D721Med (cell line): ENCODE measurements around the gene CAB39.
A peak's percentile ranks its signal among the peaks of the same experiment; 100 is the strongest.

Experiments used
- DNase-seq: peaks from one replicate; pipeline ENCODE4 v3.0.0; 2011; ENCODE audit warnings: low spot score; ENCODE audit not compliant: insufficient read length
- FAIRE-seq: peaks from 2 replicates; lab custom pipeline; 2011; peaks lifted over from hg19 to GRCh38; lab: Jason Lieb, UNC
- TF ChIP-seq, protein P1 (sequence below): IDR thresholded peaks from 2 replicates; pipeline ENCODE4 v1.5.1; 2012; ENCODE audit warnings: mild to moderate bottlenecking, control low read depth; ENCODE audit not compliant: insufficient read depth; ENCODE audit errors: missing control alignments

Gene CAB39

DNA sequence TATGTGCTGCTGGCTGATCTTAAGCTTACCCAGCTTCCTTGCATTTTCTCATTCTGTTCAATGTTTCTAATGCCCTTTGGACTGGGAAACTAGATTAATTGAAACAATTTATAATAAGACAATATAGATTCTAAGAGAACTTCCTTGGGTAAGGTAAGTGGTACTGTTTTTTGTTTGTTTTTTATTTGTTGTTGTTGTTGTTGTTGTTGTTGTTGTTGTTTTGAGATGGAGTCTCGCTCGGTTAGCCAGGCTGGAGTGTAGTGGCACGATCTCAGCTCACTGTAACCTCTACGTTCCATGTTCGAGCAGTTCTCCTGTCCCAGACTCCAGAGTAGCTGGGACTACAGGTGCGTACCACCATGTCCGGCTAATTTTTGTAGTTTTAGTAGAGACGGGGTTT, 49.1 kb downstream of the CAB39 start:
- TF ChIP-seq, protein P1, sequence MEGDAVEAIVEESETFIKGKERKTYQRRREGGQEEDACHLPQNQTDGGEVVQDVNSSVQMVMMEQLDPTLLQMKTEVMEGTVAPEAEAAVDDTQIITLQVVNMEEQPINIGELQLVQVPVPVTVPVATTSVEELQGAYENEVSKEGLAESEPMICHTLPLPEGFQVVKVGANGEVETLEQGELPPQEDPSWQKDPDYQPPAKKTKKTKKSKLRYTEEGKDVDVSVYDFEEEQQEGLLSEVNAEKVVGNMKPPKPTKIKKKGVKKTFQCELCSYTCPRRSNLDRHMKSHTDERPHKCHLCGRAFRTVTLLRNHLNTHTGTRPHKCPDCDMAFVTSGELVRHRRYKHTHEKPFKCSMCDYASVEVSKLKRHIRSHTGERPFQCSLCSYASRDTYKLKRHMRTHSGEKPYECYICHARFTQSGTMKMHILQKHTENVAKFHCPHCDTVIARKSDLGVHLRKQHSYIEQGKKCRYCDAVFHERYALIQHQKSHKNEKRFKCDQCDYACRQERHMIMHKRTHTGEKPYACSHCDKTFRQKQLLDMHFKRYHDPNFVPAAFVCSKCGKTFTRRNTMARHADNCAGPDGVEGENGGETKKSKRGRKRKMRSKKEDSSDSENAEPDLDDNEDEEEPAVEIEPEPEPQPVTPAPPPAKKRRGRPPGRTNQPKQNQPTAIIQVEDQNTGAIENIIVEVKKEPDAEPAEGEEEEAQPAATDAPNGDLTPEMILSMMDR: no peak
- no peak for FAIRE-seq

DNA sequence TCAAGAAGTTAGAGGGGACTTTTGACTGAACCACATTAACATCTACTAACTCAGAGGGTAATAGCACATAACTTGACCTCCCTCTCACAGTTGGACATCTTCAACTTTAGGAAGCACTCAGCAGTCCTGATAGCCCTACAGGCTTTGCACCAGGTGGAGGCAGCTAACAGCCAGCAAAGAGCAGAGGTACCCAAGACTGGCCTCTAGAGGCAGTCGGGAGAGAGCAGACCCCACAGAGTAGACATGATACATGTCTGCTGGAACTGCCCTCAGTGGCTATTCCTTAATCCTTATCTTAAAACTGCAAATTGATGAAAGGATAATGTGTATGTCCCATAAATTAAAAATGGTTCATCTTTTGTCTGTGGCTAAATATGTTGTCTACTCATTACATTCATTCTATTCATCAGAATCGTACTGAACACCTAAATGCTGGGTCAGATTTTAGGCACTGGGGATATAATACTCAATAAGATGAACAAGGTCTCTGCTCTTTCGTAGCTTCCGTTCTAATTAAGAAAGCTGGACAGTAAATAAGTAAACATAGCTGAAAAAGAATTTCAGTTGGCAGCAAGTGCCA, 49.8 kb downstream of the CAB39 start:
- TF ChIP-seq, protein P1: peak; percentile 35
- DNase-seq (no peak), FAIRE-seq (no peak)

More for the DNA sequence above, 49.1 kb downstream of the CAB39 start:
- DNase-seq: no peak

GRCh38 chr2:230764346-230764745, 51.7 kb downstream of the CAB39 start:
- FAIRE-seq (no peak), DNase-seq (no peak)
- TF ChIP-seq, protein P1: no peak

GRCh38 chr2:230765611-230766300, 53.1 kb downstream of the CAB39 start:
- FAIRE-seq (no peak), DNase-seq (no peak)
- TF ChIP-seq, protein P1: no peak

DNA sequence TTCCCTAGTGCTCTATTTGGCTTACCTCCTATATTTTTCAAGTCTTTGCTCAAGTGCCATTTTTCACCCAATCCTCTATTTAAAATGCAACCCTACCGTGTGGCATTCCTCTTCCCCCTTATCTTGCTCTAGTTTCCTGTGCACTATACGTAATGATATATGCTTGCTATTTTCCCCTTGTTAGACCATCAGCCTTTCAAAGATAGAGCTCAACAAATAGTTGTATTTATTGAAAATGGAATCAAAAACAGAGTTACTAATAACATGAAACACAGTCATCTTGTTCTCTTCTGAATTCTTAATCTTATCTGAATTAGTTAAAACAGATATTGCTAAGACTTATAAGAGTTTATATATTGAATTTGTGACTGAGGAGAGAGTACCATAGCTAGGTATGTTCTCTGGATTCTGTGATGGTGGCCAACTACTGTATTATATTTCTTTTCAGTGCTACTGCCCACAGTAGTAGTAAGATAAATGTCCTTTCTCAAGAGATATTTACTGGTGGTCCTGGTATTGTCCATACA, 55.3 kb downstream of the CAB39 start:
- DNase-seq: no peak
- TF ChIP-seq, protein P1: no peak
- FAIRE-seq: no peak

GRCh38 chr2:230770804-230771203, 58.2 kb downstream of the CAB39 start:
- FAIRE-seq: no peak
- no peak for DNase-seq
- TF ChIP-seq, protein P1: no peak

- DNase-seq (no peak), FAIRE-seq (no peak)
- TF ChIP-seq, protein P1: no peak
These were observed 59.5 kb downstream of the CAB39 start for GRCh38 chr2:230772156-230772555.
